GM12878 (cell line): Measurements from ENCODE around the gene TCERG1L. TPM values are rescaled to one million over a fixed set of nuclear protein-coding genes. Genes with fewer than 3 reads are reported as not detected.

Experiments used
- ATAC-seq: fragments of 200-7000 bp; cut with Tn5 transposase; 3 replicates; pipeline ENCODE4 v1.9.1; 2020; ENCODE audit warnings: mild to moderate bottlenecking, moderate library complexity
- BruUV-seq: library from RNA; stranded (reverse); fragments of 400-500 nt; replicated peaks from 2 replicates; lab custom pipeline; 2021; lab: Mats Ljungman, UMichigan
- CTCF ChIA-PET: fragments of 300-600 bp; sonication (Branson Sonifier 250); formaldehyde crosslinking; extraction: SDS; loops from one replicate; lab custom pipeline; 2021; ENCODE audit warnings: inconsistent platforms; lab: Yijun Ruan, JAX
- POLR2A ChIA-PET: fragments of 350-600 bp; formaldehyde crosslinking; extraction: SDS; loops from one replicate; lab custom pipeline; 2021; ENCODE audit warnings: inconsistent platforms; lab: Charles Lee
- RAD21 ChIA-PET: fragments of 300-600 bp; sonication (Branson Sonifier 250); formaldehyde crosslinking; loops from one replicate; lab custom pipeline; 2023; ENCODE audit warnings: antibody characterized with exemption; ENCODE audit not compliant: unreplicated experiment; lab: Charles Lee
- SMC1A ChIA-PET: fragments of 300-600 bp; sonication (Branson Sonifier 250); formaldehyde crosslinking; loops from one replicate; lab custom pipeline; 2023; ENCODE audit not compliant: unreplicated experiment, uncharacterized antibody; lab: Charles Lee
- DNase-seq: peaks from one replicate; pipeline ENCODE4 v3.0.0-alpha.2; 2011; ENCODE audit warnings: low read depth, low spot score
- FAIRE-seq: peaks from 3 replicates; lab custom pipeline; 2011; peaks lifted over from hg19 to GRCh38; lab: Jason Lieb, UNC
- H2AFZ ChIP-seq: 2 replicates; pipeline ENCODE4 v1.6.0; 2011; ENCODE audit warnings: low read depth, low read length, control low read depth; ENCODE audit not compliant: control insufficient read depth
- H3K27ac ChIP-seq: 2 replicates; pipeline ENCODE4 v1.5.1; 2011; ENCODE audit warnings: control low read depth; ENCODE audit not compliant: control insufficient read depth, insufficient read depth
- H3K27me3 ChIP-seq, 2 experiments: replicated peaks in 1 of 2; 2 replicates each; pipeline versions ENCODE4 v1.6.0 to v1.6.1; 2011; ENCODE audit warnings: low read length in 1 of 2; ENCODE audit not compliant: control insufficient read depth in 2 of 2, insufficient read depth in 2 of 2
- H3K36me3 ChIP-seq, 2 experiments: 2 replicates each; pipeline ENCODE4 v1.5.1; 2011; ENCODE audit warnings: low read length in 1 of 2; ENCODE audit not compliant: control insufficient read depth in 2 of 2, insufficient read depth in 2 of 2
- H3K4me1 ChIP-seq: 2 replicates; pipeline ENCODE4 v1.6.1; 2011; ENCODE audit warnings: mild to moderate bottlenecking, low read length, moderate library complexity, mixed read lengths; ENCODE audit not compliant: control insufficient read depth, insufficient read depth
- H3K4me2 ChIP-seq: 2 replicates; pipeline ENCODE4 v1.6.0; 2011; ENCODE audit warnings: control low read depth; ENCODE audit not compliant: control insufficient read depth, insufficient read depth
- H3K4me3 ChIP-seq: fragments of 200-600 bp; sonication (generic); 2 replicates; pipeline ENCODE4 v1.5.1; 2016
- H3K79me2 ChIP-seq: 2 replicates; pipeline ENCODE4 v1.6.0; 2011; ENCODE audit warnings: low read length; ENCODE audit not compliant: control insufficient read depth, insufficient read depth
- H3K9ac ChIP-seq: 2 replicates; pipeline ENCODE4 v1.8.0; 2011; ENCODE audit warnings: low read length, control low read depth, mixed read lengths; ENCODE audit not compliant: control insufficient read depth, insufficient read depth
- H3K9me3 ChIP-seq: replicated peaks from 3 replicates; pipeline ENCODE4 v1.5.1; 2011; ENCODE audit warnings: mild to moderate bottlenecking, low read length; ENCODE audit not compliant: control insufficient read depth, insufficient read depth
- H4K20me1 ChIP-seq: 2 replicates; pipeline ENCODE4 v1.6.0; 2011; ENCODE audit not compliant: control insufficient read depth, insufficient read depth
- BCL3 ChIP-seq: IDR thresholded peaks from 2 replicates; pipeline ENCODE4 v1.6.1; 2011; ENCODE audit warnings: borderline replicate concordance, low read depth, mild to moderate bottlenecking, moderate library complexity, low read length; ENCODE audit not compliant: insufficient read depth, poor library complexity, severe bottlenecking
- EGR1 ChIP-seq, 2 experiments: IDR thresholded peaks; 1 replicate in 1 of 2; 2 replicates in 1 of 2; pipeline ENCODE4 v1.6.1; 2011 to 2012; ENCODE audit warnings: low read depth in 2 of 2, low read length in 2 of 2, borderline replicate concordance in 1 of 2, mild to moderate bottlenecking in 1 of 2, moderate library complexity in 1 of 2
- KLF5 ChIP-seq: fragments of 450-650 bp; IDR thresholded peaks from 2 replicates; pipeline ENCODE4 v1.6.1; 2014; ENCODE audit warnings: mild to moderate bottlenecking; ENCODE audit not compliant: partially characterized antibody
- MAX ChIP-seq: IDR thresholded peaks from 2 replicates; pipeline ENCODE4 v1.6.1; 2012; ENCODE audit warnings: low read depth, low read length, improper control_type of control experiment
- NBN ChIP-seq: fragments of 450-650 bp; IDR thresholded peaks from 2 replicates; pipeline ENCODE4 v1.6.1; 2016
- SMAD1 ChIP-seq: fragments of 450-650 bp; IDR thresholded peaks from 2 replicates; pipeline ENCODE4 v1.6.1; 2018; ENCODE audit warnings: mild to moderate bottlenecking, low read depth; ENCODE audit not compliant: partially characterized antibody
- TCF12 ChIP-seq: IDR thresholded peaks from 2 replicates; pipeline ENCODE4 v1.6.1; 2011; ENCODE audit warnings: low read depth, mild to moderate bottlenecking, low read length
- WGBS: methylation state at CpG from one replicate; pipeline ENCODE4 v1.1.6; 2016; ENCODE audit warnings: low lambda C conversion rate; ENCODE audit not compliant: insufficient replicate concordance, insufficient coverage; ENCODE audit errors: missing lambda C conversion rate; 5-methylcytosine and 5-hydroxymethylcytosine counted together
- in situ Hi-C: fragments of 300-500 bp; cut with MboI; formaldehyde crosslinking; loops from 9 replicates; pipeline ENCODE4 v1.14.3; 2018; ENCODE audit warnings: mixed read lengths
- intact Hi-C: fragments of 100-400 bp; cut with micrococcal nuclease; formaldehyde crosslinking; loops from one replicate; pipeline ENCODE4 v1.14.2; 2022; ENCODE audit not compliant: unreplicated experiment
- polyA plus RNA-seq, 11 experiments: library from polyadenylated mRNA; depleted of rRNA in 4 of 11; unstranded in 6 of 11; stranded (reverse) in 5 of 11; fragments of >200 nt; fragmentation: Nextera tagmentation in 4 of 11; fragmentation: Illumina TruSeq in 1 of 11; extraction: Ambion mirVana in 4 of 11; extraction: Trizol in 1 of 11; gene quantifications; 1 replicate in 1 of 11; 2 replicates in 10 of 11; pipeline versions ENCODE4 v1.2.1 to v1.2.3, GENCODE V29; 2011 to 2016; ENCODE audit warnings: inconsistent platforms in 2 of 11, missing spikeins in 2 of 11, low read depth in 1 of 11
- total RNA-seq, 4 experiments: library from RNA; depleted of rRNA in 3 of 4; stranded (reverse); fragments of >200 nt in 3 of 4; fragmentation: Illumina TruSeq in 1 of 4; extraction: Trizol in 1 of 4; gene quantifications; 2 replicates each; pipeline versions ENCODE4 v1.2.1 to v1.2.3, GENCODE V29; 2013 to 2021

Gene TCERG1L
- total and polyA plus RNA-seq, 10 of the 15 experiments (the other 5 are each of a cell fraction or from before 2014, with no cell fraction given) = not detected

GRCh38 chr10:131249238-131249954 lies 62.1 kb downstream of the TCERG1L start:
- BruUV-seq = no TSS peak
- H3K9ac ChIP-seq = no peak overlapping the region
- intact Hi-C loops (no loop called here), in situ Hi-C loops (no loop called here)
- H4K20me1 ChIP-seq = no peaks in the 10 kb centered on the region
- ChIA-PET POLR2A (no interaction called here), SMC1A (interaction anchor here (0.7 kb wide), 1 partner anchor 180 kb away, joined by 3 read pairs; no protein-coding TSS in a partner anchor), CTCF (no interaction called here), RAD21 (no interaction called here)
- H3K36me3 ChIP-seq = no peaks in the 10 kb centered on the region
- 54% methylated on average over 16 of the region's 16 CpGs for WGBS
- no peaks in the 10 kb centered on the region; the same call in 2 of the 3 replicates for H3K9me3 ChIP-seq
- no peak for TF ChIP-seq KLF5
- no peak for TF ChIP-seq MAX
- no peak for TF ChIP-seq BCL3
- TF ChIP-seq TCF12 = no peak
- no peak for TF ChIP-seq SMAD1
- TF ChIP-seq NBN = no peak
- no peak for TF ChIP-seq EGR1 (IDR thresholded peaks at IDR 0.05; ENCODE audit: borderline replicate concordance in 1 of 2, low read depth in 2 of 2, low read length in 2 of 2)
- no peak overlapping the region for H3K27ac ChIP-seq
- DNase-seq (no peak), FAIRE-seq (no peak), ATAC-seq (no peak)
- no peak overlapping the region for H3K4me3 ChIP-seq
- H3K4me2 ChIP-seq = no peak overlapping the region
- H3K27me3 ChIP-seq = no peaks in the 10 kb centered on the region
- no peaks in the 10 kb centered on the region for H3K79me2 ChIP-seq
- no peak overlapping the region for H2AFZ ChIP-seq
- H3K4me1 ChIP-seq = no peaks in the 10 kb centered on the region
